Measurements from ENCODE around the gene MYCBP2. TPM values are rescaled to one million over a fixed set of nuclear protein-coding genes. Genes with fewer than 3 reads are reported as not detected.

The MYCBP2 gene
- total RNA-seq, 1 donor from 2014 or later, result 84.7 TPM

- Mint-ChIP-seq H3K4me1 (ENCODE audit: unreplicated experiment) (peaks cover 20% of the 10 kb centered on the region), H3K4me3 (ENCODE audit: unreplicated experiment) (no peak overlapping the region), H3K27me3 (ENCODE audit: unreplicated experiment) (no peaks in the 10 kb centered on the region), H3K36me3 (ENCODE audit: unreplicated experiment) (peaks cover 51% of the 10 kb centered on the region), H3K9me3 (ENCODE audit: unreplicated experiment) (no peaks in the 10 kb centered on the region), H3K27ac (ENCODE audit: unreplicated experiment) (peak overlapping the region; percentile 73)
- no peak for TF ChIP-seq CTCF (IDR thresholded peaks at IDR 0.05)
- no peak for DNase-seq (ENCODE audit: extremely low spot score, unreplicated experiment)
These were observed 154.2 kb downstream of the MYCBP2 start for GRCh38 chr13:77172650-77173049.

- H3K9me3 Mint-ChIP-seq (ENCODE audit: unreplicated experiment), result no peaks in the 10 kb centered on the region
- H3K36me3 Mint-ChIP-seq (ENCODE audit: unreplicated experiment), result peaks cover 51% of the 10 kb centered on the region
- H3K27me3 Mint-ChIP-seq (ENCODE audit: unreplicated experiment), result no peaks in the 10 kb centered on the region
- peaks cover 20% of the 10 kb centered on the region for H3K4me1 Mint-ChIP-seq (ENCODE audit: unreplicated experiment)
- no peak for DNase-seq (ENCODE audit: extremely low spot score, unreplicated experiment)
- no peak for TF ChIP-seq CTCF (IDR thresholded peaks at IDR 0.05)
- no peak overlapping the region for H3K27ac Mint-ChIP-seq (ENCODE audit: unreplicated experiment)
- no peak overlapping the region for H3K4me3 Mint-ChIP-seq (ENCODE audit: unreplicated experiment)
These were observed 155.4 kb downstream of the MYCBP2 start for GRCh38 chr13:77171451-77171850.

GRCh38 chr13:77168237-77168636 is 158.7 kb downstream of the MYCBP2 start:
- peaks cover 69% of the 10 kb centered on the region for H3K36me3 Mint-ChIP-seq (ENCODE audit: unreplicated experiment)
- H3K4me3 Mint-ChIP-seq (ENCODE audit: unreplicated experiment), result no peak overlapping the region
- no peaks in the 10 kb centered on the region for H3K9me3 Mint-ChIP-seq (ENCODE audit: unreplicated experiment)
- DNase-seq (ENCODE audit: extremely low spot score, unreplicated experiment), result no peak
- TF ChIP-seq CTCF (IDR thresholded peaks at IDR 0.05), result no peak
- peaks cover 8% of the 10 kb centered on the region for H3K4me1 Mint-ChIP-seq (ENCODE audit: unreplicated experiment)
- no peaks in the 10 kb centered on the region for H3K27me3 Mint-ChIP-seq (ENCODE audit: unreplicated experiment)
- H3K27ac Mint-ChIP-seq (ENCODE audit: unreplicated experiment), result no peak overlapping the region

GRCh38 chr13:77150651-77151050 is 176.2 kb downstream of the MYCBP2 start:
- Mint-ChIP-seq H3K4me3 (ENCODE audit: unreplicated experiment) (no peak overlapping the region), H3K27me3 (ENCODE audit: unreplicated experiment) (no peaks in the 10 kb centered on the region)

GRCh38 chr13:77143431-77143830 is 183.5 kb downstream of the MYCBP2 start:
- peaks cover 54% of the 10 kb centered on the region for H3K36me3 Mint-ChIP-seq (ENCODE audit: unreplicated experiment)
- no peak for DNase-seq (ENCODE audit: extremely low spot score, unreplicated experiment)
- TF ChIP-seq CTCF (IDR thresholded peaks at IDR 0.05), result no peak
- H3K27me3 Mint-ChIP-seq (ENCODE audit: unreplicated experiment), result no peaks in the 10 kb centered on the region
- no peak overlapping the region for H3K4me3 Mint-ChIP-seq (ENCODE audit: unreplicated experiment)
- no peak overlapping the region for H3K27ac Mint-ChIP-seq (ENCODE audit: unreplicated experiment)
- H3K9me3 Mint-ChIP-seq (ENCODE audit: unreplicated experiment), result no peaks in the 10 kb centered on the region
- peaks cover 23% of the 10 kb centered on the region for H3K4me1 Mint-ChIP-seq (ENCODE audit: unreplicated experiment)

More at GRCh38 chr13:77150651-77151050, 176.2 kb downstream of the MYCBP2 start:
- no peaks in the 10 kb centered on the region for H3K9me3 Mint-ChIP-seq (ENCODE audit: unreplicated experiment)
- peaks cover 44% of the 10 kb centered on the region for H3K36me3 Mint-ChIP-seq (ENCODE audit: unreplicated experiment)
- H3K27ac Mint-ChIP-seq (ENCODE audit: unreplicated experiment), result no peak overlapping the region
- H3K4me1 Mint-ChIP-seq (ENCODE audit: unreplicated experiment), result no peaks in the 10 kb centered on the region
- no peak for TF ChIP-seq CTCF (IDR thresholded peaks at IDR 0.05)
- DNase-seq (ENCODE audit: extremely low spot score, unreplicated experiment), result no peak
